COLO668 (cell line): ENCODE data around the gene C2orf69.

ENCODE experiments used
- DNase-seq: peaks from one replicate; lab custom pipeline; 2025; ENCODE audit not compliant: unreplicated experiment; lab: John Stamatoyannopoulos, UW

Gene C2orf69

GRCh38 chr2:199966976-199967375 is 55.9 kb downstream of the C2orf69 start:
- DNase-seq = no peak

- no peak for DNase-seq
Observed at GRCh38 chr2:199968126-199968525, 57.0 kb downstream of the C2orf69 start.

- no peak for DNase-seq
Observed at GRCh38 chr2:199972088-199972626, 61.1 kb downstream of the C2orf69 start.

GRCh38 chr2:199973703-199974102 is 62.6 kb downstream of the C2orf69 start:
- DNase-seq = no peak

- DNase-seq = no peak
Observed at GRCh38 chr2:199975273-199975895, 64.3 kb downstream of the C2orf69 start.
